Parathyroid adenoma (tissue), 2 donors: ENCODE measurements around the gene NUFIP2.
"Not testable (repeated sequence)": the region's sequence is repeated elsewhere in the genome, so short reads cannot be mapped to it uniquely, and the experiment has no call there.

ENCODE experiments used
- H2AFZ ChIP-seq: fragments of 300-600 bp; sonication (generic); one replicate; pipeline ENCODE4 v1.7.0; 2017; ENCODE audit warnings: antibody characterized with exemption, mild to moderate bottlenecking
- H3K27ac ChIP-seq: fragments of 300-600 bp; sonication (generic); one replicate; pipeline ENCODE4 v1.7.0; 2017
- H3K27me3 ChIP-seq: fragments of 300-600 bp; sonication (generic); one replicate; pipeline ENCODE4 v1.7.0; 2017; ENCODE audit warnings: low read length; ENCODE audit not compliant: control insufficient read depth, insufficient read depth
- H3K36me3 ChIP-seq: fragments of 300-600 bp; sonication (generic); one replicate; pipeline ENCODE4 v1.7.0; 2017; ENCODE audit warnings: low read length; ENCODE audit not compliant: control insufficient read depth, insufficient read depth
- H3K4me1 ChIP-seq: fragments of 300-600 bp; sonication (generic); one replicate; pipeline ENCODE4 v1.7.0; 2017; ENCODE audit warnings: control low read depth
- H3K4me2 ChIP-seq: fragments of 300-600 bp; sonication (generic); one replicate; pipeline ENCODE4 v1.7.0; 2017; ENCODE audit warnings: low read length
- H3K4me3 ChIP-seq: fragments of 300-600 bp; sonication (generic); one replicate; pipeline ENCODE4 v1.7.0; 2017; ENCODE audit warnings: low read depth, low read length
- H3K79me2 ChIP-seq: fragments of 300-600 bp; sonication (generic); one replicate; pipeline ENCODE4 v1.7.0; 2017; ENCODE audit warnings: control low read depth
- H3K9ac ChIP-seq: fragments of 300-600 bp; sonication (generic); one replicate; pipeline ENCODE4 v1.7.0; 2017; ENCODE audit warnings: mild to moderate bottlenecking
- H3K9me3 ChIP-seq: fragments of 300-600 bp; sonication (generic); one replicate; pipeline ENCODE4 v1.7.0; 2017; ENCODE audit warnings: low read length; ENCODE audit not compliant: control insufficient read depth
- CTCF ChIP-seq: fragments of 300-600 bp; sonication (generic); IDR thresholded peaks from one replicate; pipeline ENCODE4 v1.7.0; 2017; ENCODE audit warnings: antibody characterized with exemption, mild to moderate bottlenecking
- donor health status: primary hyperparathyroidism.

Gene NUFIP2

GRCh38 chr17:29283496-29283895 is 10.5 kb downstream of the NUFIP2 start:
- no peak for TF ChIP-seq CTCF
- Histone ChIP-seq H3K9ac (no peak overlapping the region), H3K9me3 (no peaks in the 10 kb centered on the region), H3K4me3 (no peak overlapping the region), H2AFZ (no peak overlapping the region), H3K36me3 (no peaks in the 10 kb centered on the region), H3K79me2 (peaks cover 76% of the 10 kb centered on the region), H3K4me2 (no peak overlapping the region), H3K4me1 (peaks cover 12% of the 10 kb centered on the region), H3K27ac (no peak overlapping the region), H3K27me3 (no peaks in the 10 kb centered on the region)

- peaks cover 18% of the 10 kb centered on the region for H3K4me1 ChIP-seq
Measured at GRCh38 chr17:29279397-29280070, 14.4 kb downstream of the NUFIP2 start.

GRCh38 chr17:29278692-29279091 is 15.3 kb downstream of the NUFIP2 start:
- H2AFZ ChIP-seq = no peak overlapping the region
- no peak overlapping the region for H3K9ac ChIP-seq
- peaks cover 12% of the 10 kb centered on the region for H3K4me1 ChIP-seq
- peaks cover 80% of the 10 kb centered on the region for H3K79me2 ChIP-seq
- H3K9me3 ChIP-seq = no peaks in the 10 kb centered on the region
- no peaks in the 10 kb centered on the region for H3K27me3 ChIP-seq
- H3K4me2 ChIP-seq = no peak overlapping the region
- H3K36me3 ChIP-seq = no peaks in the 10 kb centered on the region
- no peak overlapping the region for H3K4me3 ChIP-seq
- TF ChIP-seq CTCF = no peak
- H3K27ac ChIP-seq = no peak overlapping the region

More at GRCh38 chr17:29279397-29280070, 14.4 kb downstream of the NUFIP2 start:
- Histone ChIP-seq H2AFZ (no peak overlapping the region), H3K27ac (no peak overlapping the region), H3K27me3 (no peaks in the 10 kb centered on the region), H3K9me3 (no peaks in the 10 kb centered on the region), H3K4me3 (no peak overlapping the region), H3K36me3 (no peaks in the 10 kb centered on the region), H3K9ac (no peak overlapping the region), H3K4me2 (no peak overlapping the region), H3K79me2 (peaks cover 79% of the 10 kb centered on the region)
- TF ChIP-seq CTCF = no peak

DNA sequence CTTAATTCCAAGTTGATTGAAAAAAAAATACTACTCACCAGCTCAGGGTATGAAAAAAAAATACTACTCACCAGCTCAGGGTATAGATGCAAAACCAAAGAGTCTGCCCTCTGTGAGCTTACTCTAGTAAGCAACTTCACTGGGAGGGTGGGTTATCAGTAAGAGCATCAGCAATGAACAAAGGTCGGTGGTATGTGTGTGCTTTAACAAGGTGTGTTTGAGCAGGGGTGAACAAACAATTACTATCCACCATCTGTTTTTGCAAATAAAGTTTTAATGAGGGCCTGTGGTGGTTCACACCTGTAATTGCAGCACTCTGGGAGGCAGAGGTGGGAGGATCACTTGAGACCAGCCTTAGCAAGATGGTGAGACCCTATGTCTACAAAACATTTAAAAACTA is 20.0 kb downstream of the NUFIP2 start:
- no peak overlapping the region for H3K4me2 ChIP-seq
- peaks cover 52% of the 10 kb centered on the region for H3K79me2 ChIP-seq
- no peak overlapping the region for H3K9ac ChIP-seq
- no peaks in the 10 kb centered on the region for H3K9me3 ChIP-seq
- H3K36me3 ChIP-seq = no peaks in the 10 kb centered on the region
- peaks cover 11% of the 10 kb centered on the region for H3K4me1 ChIP-seq
- no peak overlapping the region for H3K27ac ChIP-seq
- no peaks in the 10 kb centered on the region for H3K27me3 ChIP-seq
- H2AFZ ChIP-seq = no peak overlapping the region
- H3K4me3 ChIP-seq = no peak overlapping the region
- no peak for TF ChIP-seq CTCF

GRCh38 chr17:29271980-29272379 is 22.0 kb downstream of the NUFIP2 start:
- not testable (repeated sequence) for H3K9me3 ChIP-seq, H3K4me3 ChIP-seq, H3K9ac ChIP-seq, H3K4me2 ChIP-seq, H3K36me3 ChIP-seq, H2AFZ ChIP-seq, H3K27ac ChIP-seq, H3K27me3 ChIP-seq
- Histone ChIP-seq H3K4me1 (peaks cover 11% of the 10 kb centered on the region), H3K79me2 (peaks cover 33% of the 10 kb centered on the region)
